Left kidney (tissue), 8 donors: ENCODE data around the gene KIF18A. TPM values are rescaled to one million over a fixed set of nuclear protein-coding genes. Genes with fewer than 3 reads are reported as not detected.
A peak's percentile ranks its signal among the peaks of the same experiment; 100 is the strongest.
"Not testable (repeated sequence)": the region's sequence is repeated elsewhere in the genome, so short reads cannot be mapped to it uniquely, and the experiment has no call there.

ENCODE experiments used
- DNase-seq: peaks from one replicate; pipeline ENCODE4 v3.0.0-alpha.2; 2013
- long read RNA-seq, 8 donors: transcript quantifications; one replicate each; lab custom pipeline, GENCODE V29; 2026
- polyA plus RNA-seq: library from polyadenylated mRNA; unstranded; fragments of 120-200 nt; gene quantifications from one replicate; pipeline ENCODE4 v1.2.1, GENCODE V29; 2013; ENCODE audit not compliant: insufficient read length

KIF18A gene
- 17.8 TPM for polyA plus RNA-seq
- long read RNA-seq, donor 1, partial matches to known transcripts, result 0 of 2 reads
- long read RNA-seq, donor 1, other reads (novel, unspliced or antisense), result 0 of 2 reads
- long read RNA-seq, donor 2, partial matches to known transcripts, result 0 of 2 reads
- long read RNA-seq, donor 2, other reads (novel, unspliced or antisense), result 0 of 2 reads
- long read RNA-seq, donor 3, partial matches to known transcripts, result 0 of 2 reads
- long read RNA-seq, donor 3, other reads (novel, unspliced or antisense), result 0 of 2 reads
- long read RNA-seq, donor 4, result 0 reads
- long read RNA-seq, donor 5, partial matches to known transcripts, result 0 of 4 reads
- long read RNA-seq, donor 5, other reads (novel, unspliced or antisense), result 0 of 4 reads
- long read RNA-seq, donor 6, result 0 reads
- long read RNA-seq, donor 7, result 0 reads
- long read RNA-seq, donor 8, result 0 reads

DNA sequence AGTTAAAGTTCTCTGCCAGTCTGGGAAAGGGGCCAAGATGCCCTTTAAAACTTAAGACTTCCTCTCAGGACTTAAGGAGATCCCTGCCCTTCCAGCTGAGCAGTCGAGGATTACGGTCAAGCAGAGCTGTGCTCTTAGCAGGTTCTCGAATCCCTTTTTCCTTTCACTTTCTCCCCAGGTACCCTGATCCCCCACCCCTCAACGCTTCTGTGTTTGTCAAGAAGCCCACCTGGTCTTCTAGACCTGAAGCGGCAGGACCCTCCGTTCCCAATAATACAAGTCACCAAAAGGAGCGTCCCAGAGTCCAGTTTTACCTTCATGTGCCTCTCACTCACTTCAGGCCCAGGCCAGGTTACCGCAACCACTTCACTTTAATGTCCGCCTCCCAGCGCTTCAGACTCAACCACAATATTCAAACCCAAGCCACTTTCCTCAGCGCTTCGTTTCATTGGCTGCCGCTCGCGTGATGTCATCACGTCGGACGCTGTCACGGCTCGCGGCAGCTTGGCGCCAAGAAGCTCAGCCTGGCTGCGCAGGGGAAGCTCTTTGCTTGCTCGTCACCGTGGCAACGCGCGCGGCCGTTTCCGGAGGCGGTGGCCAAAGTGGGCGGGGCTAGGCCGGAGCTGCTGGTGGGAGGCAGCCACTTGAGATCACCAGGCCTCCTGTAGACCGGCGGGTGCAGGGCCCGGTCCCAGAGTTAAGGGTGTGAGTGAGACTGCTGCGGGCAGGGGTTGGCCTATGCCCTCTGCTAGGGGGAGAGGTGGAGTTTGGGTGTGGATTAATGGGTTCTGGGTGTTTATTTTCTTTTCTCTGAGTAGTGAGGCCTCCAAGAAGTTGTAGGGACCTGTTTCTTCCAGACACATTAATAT lies at the start of gene KIF18A, which contains the start of gene METTL15:
Gene KIF18A (minus strand): TSS at position 407 of the 869 bp plus-strand sequence. CDS start 10,209 bp downstream, outside the sequence.
Gene METTL15 (plus strand): TSS at position 639 of the 869 bp plus-strand sequence. CDS start 4,947 bp downstream, outside the sequence.
- DNase-seq, result peak; percentile 98

DNA sequence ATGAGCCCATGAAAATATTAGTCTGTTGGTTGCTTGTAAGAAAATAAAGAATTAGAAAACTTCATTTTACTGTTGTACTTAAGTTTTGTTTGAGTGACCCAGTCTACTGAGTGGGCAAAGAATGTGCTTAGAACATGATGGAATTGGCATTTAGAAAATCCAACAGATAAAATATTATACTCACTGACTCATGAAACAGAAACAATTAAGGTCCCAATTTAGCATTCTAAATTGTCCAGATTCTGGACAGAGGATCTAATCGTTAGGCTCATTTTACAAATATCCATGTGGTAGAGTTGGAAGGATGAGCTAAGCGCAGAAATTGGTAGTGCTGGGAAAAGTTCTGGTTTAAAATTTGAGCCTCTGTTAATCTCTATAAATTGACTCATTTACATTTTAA lies 45.6 kb upstream of the KIF18A start:
- DNase-seq, result no peak

DNA sequence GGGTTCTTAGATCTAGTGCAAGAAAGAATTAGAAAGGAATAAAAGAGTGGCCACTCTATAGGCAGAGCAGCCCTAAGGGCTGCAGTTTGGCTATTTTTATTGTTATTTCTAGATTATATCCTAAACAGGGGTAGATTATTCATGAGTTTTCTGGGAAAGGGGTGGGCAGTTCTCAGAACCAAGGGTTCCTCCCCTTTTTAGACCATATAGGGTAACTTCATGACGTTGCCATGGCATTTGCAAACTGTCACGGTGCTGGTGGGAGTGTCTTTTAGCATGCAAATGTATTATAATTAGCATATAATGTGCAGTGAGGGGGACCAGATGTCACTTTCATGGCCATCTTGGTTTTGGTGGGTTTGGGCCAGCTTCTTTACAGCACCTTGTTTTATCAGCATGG lies 44.8 kb upstream of the KIF18A start:
- no peak for DNase-seq

DNA sequence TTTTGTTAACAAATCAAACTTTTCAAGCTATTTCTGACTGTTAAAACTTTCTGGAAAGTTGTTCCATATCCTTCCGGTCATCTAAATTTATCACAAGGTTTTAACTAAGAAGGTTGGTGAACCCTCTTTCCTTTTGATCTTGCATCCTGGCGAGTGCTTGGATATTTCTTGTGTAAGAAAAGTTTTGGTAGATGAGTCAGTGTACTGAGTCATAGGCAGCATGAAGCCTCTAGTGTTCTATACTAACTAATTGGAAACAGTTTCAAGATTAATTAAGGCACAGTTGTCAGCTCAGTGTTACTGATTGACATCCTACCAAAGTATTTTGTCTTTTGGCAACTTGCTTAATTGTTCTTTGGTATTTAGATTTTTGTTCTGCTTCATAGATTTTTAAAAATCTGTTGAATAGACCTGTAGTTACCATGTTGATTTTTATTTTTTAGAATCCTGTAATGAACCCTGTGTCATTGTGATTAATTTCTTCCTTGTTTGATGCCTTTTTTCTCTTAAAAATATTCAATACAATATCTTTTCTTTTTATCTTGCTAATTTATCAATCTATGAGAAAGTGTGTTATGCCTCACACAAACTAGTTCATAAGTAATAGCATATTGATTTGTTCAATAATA lies 38.3 kb upstream of the KIF18A start:
- no peak for DNase-seq

DNA sequence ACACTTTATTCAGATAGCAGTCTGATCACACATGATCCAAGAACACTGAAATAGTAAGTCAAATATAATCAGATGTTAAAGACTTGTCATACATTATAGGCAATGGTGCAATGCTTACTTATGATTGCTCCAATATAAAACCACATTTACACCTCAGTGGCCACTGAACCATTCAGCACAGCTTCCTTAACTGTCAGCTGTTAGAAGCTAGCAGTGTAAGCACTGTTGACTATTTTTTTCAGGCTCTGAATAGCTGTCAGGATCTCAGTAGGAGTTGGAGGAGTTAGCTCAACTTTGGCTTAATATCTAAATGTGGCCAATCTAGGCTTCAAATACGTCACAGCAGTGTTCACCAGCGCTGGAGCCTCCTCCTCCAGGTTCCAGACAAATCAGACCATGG lies 36.9 kb upstream of the KIF18A start:
- DNase-seq, result no peak

DNA sequence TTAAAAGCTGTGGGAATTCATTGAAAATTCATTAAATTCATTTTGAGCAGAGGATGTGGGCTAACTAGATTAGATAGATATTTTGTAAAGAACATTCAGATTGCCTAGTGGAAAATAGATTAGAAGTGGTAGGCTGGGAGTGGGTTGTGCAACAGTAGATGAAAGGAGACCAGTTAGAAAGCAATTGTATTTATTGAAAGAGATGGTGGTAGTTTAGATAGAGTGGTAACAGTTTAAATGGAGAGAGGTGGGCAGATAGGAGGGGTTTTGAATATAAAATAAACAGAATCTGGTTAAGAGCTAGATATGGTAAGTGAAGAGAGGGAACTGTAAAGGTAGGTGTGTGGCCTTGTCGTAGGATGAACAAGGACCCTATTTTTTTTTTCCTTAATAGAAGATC lies 34.8 kb upstream of the KIF18A start:
- no peak for DNase-seq

DNA sequence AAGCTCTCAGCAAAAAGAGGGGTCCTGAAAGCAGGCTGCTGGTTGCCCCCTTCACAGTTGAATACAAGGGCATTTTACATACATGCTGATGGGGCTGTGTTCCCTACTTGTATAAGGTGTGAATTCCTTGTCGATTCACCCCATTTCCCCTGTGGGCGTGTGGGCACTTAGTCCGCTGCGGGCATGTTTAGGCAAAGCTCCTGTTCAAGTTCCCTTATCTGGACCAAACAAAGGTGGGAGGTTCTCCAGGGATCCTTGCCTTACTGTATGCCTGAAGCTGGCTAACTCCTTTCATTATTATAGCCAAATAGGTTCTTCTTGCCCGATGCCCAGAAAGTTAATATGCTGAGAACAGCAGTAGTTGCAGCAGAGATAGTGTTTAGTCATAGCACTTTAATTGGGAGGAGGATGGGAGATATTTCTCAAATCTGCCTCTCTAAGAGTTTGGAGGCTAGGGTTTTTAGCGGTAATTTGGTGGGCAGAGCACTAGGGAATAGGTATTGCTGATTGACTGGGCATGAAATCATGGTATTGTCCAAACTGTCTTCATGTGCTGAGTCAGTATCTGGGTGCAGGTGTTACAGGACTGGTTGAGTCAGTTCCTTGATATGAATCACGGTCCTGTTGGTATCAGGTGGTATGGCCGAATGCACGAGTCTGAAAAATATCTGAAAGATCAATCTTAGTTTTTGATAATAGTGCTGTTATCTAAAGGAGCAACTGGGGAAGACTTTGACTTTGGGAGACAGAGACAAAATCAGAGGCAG lies 32.9 kb upstream of the KIF18A start:
- no peak for DNase-seq

DNA sequence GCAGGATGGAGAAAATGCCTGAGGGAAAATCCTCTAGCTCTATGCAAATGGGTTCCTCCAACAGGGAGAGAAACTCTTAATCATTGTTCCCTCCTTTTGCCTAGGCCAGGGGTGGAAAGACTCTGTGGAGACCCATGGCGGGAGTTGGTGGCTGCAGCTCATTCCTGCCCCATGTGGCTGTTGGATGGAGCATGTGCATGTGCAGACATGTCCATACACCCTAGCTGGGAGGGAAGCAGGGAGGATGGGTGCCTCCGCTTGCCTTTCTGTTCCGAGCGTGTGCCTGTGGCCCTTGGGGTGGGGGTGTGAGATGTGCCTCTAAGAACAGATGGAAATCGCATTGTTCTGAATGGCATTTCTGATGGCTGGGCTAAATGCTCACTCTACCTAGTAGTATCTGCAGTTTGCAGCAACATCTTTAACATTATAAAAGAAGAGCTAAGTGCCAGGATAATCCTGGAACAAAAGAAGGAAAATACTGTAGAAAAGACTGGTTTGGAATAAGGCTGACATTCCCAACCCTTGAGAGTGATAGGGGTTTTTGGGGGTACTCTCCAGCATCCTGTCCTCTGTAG lies 32.0 kb upstream of the KIF18A start:
- no peak for DNase-seq

DNA sequence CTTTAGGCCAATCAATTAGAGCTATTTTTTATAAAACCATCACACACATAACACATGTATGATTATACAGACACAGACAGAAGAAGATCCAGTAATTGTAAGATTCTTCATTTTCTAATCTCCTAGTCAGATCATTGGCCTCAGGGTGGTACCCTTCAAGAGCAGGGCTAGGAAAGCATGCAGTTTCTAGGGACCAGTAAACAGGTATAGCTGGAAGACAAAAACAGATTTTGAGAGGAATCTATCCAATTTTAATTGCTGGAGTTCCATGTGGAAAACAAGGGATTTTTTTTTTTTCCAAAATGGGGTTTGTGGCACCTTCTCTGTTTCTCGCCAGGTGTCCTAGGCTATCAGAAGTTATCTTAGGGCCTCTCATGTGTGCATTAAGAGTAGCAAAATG lies 29.9 kb upstream of the KIF18A start:
- DNase-seq, result no peak

DNA sequence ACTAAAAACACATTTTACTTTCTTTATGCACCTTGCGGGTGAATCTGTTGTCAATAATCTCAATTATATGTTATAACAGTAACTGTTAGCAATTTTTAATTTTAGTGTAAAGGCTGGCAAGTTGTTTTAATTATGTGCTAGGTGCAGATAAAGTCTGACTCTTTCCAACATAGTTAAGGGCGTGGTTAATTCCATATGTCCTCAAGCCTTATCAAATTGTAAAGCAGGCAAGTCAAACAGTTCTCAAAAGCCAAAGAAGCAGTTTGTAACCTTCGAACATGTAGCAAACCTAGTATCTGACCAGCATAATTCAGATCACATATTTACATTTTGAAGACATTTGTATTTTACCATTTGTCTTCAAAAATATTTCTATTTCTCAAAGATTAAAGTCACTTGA lies 29.4 kb upstream of the KIF18A start:
- DNase-seq, result no peak

DNA sequence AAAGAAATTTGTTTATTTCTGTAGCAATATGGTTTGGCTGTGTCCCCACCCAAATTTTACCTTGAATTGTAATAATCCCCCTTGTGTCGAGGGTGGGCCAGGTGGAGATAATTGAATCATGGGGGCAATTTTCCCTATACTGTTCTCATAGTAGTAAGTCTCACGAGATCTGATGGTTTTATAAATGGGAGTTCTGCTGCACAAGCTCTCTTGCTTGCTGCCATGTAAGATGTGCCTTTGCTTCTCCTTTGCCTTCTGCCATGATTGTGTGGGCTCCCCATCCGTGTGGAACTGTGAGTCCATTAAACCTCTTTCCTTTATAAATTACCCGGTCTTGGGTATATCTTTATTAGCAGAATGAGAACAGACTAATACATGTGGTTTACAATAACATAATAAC lies 28.2 kb upstream of the KIF18A start:
- not testable (repeated sequence) for DNase-seq

DNA sequence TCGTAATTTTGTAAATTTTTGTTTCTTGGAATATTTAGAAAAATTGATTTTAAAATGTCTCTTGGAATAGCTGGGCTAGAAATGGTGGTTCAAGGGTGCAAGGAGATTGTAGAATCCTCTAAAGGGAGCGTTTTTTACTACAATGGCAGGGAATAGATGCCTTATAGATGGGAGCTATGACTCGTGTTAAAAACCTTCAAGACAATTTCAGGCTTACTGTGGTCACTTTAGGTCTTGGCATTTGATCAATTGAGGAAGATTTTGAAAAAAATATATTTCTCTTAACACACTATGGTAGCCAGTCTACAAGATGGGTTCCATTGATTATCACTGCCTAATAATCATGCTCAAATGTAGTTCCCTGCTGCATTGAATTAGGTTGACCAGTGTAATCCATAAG lies 25.2 kb upstream of the KIF18A start:
- no peak for DNase-seq

DNA sequence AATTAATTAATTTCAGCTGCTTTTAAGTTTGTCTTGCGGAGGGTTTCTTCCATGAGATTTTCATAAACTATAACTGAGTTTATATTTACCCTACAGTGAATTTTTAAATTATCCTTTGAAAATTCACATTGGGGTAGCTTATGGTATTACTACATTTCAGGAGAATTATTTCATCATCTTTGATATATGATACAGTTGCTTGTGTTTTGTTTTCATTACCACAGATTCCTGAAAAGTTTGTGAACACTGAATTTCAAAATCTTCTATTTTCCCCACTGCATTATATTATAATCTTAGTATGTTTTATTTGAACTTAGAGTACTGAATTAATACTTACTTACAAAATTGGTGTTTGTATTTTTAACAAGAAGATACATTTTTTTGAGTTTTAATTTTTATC lies 24.6 kb upstream of the KIF18A start:
- no peak for DNase-seq

DNA sequence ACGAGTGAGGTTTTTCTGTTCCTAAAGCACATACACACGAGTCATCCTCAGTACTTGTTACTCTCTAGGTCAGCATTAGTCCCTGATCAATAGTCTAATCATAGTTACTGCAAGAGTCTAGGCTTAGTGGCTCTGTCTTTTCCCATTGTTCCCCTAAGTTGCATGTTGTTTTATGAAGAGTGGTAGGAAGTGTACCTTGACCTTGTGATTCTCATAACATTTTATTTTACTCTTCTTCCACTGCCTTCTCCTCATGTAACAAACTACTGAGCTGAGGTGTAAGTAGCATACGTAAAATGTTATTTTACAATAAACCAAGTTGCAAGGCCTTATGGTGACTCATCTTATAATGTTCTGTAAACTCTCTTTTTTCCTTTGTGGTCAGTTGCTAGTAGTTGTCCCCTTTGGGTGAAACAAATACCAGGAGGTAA lies 15.2 kb upstream of the KIF18A start:
- DNase-seq, result no peak

DNA sequence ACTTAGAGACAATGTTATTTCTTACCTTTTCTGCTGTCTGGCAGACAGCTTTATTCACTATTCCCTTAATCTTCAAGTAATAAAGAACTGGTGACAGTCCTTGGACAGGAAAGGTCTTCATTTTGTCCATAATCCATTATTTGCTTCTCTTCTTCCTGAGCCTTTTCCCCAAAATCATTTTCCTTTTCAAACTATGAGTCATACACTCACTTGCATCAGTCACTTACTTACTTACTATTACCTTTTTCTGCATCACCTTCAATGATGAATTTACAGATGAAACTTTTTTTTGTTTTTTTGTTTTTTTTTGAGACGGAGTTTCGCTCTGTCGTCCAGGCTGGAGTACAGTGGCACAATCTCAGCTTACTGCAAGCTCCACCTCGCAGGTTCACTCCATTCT lies 9.8 kb upstream of the KIF18A start:
- no peak for DNase-seq

DNA sequence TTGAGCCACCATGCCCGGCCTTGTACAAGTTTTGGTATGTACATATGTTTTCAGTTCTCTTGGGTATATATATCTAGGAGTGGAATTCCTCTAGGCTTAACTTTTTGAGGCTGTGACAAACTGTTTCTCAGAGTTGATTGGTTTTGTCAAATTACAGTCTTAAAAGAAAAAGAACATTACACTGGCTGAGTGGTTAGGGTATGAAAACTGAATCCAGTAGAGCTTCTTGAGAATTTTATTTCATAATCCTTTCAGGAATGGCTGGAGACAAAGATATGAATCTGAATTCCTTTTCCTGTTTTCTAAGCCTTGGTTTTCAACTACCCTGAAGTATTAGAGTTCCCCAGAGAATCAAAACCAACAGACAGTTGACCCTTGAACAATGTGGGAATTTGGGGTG lies 6.8 kb upstream of the KIF18A start:
- no peak for DNase-seq

DNA sequence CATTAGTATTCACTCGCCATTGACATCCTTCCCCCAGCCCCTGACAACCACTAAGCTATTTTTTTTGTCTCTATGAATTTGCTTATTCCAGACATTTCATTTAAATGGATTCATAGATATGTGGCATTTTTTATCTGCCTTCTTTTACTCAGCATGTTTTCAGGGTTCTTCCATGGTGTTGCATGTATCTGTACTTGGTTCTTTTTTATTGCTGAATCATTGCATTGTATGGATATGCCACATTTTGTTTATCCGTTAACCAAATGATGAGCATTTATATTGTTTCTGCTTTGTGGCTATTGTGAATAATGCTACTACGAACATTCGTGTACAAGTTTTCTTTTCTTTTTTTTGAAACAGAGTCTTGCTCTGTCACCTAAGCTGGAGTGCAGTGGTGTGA lies 6.2 kb upstream of the KIF18A start:
- no peak for DNase-seq

DNA sequence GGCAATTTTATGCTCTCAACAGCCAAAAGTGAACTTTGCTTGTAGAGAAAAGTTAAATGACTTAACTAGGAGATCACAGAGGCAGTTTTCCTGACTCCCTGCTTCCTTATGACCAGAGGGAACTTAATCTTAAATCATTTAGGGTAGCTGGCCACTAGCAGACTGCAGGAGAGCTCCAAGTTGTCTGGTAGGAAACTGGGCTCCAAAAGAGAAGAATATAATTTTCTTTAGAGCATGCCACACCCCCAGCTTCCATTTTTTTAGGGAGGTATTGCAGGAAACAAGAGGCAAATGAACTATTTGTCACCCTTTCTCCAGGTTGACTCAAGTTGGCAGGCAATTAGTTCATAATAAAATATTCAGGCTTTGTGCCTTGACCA lies 2.9 kb upstream of the KIF18A start:
- no peak for DNase-seq

DNA sequence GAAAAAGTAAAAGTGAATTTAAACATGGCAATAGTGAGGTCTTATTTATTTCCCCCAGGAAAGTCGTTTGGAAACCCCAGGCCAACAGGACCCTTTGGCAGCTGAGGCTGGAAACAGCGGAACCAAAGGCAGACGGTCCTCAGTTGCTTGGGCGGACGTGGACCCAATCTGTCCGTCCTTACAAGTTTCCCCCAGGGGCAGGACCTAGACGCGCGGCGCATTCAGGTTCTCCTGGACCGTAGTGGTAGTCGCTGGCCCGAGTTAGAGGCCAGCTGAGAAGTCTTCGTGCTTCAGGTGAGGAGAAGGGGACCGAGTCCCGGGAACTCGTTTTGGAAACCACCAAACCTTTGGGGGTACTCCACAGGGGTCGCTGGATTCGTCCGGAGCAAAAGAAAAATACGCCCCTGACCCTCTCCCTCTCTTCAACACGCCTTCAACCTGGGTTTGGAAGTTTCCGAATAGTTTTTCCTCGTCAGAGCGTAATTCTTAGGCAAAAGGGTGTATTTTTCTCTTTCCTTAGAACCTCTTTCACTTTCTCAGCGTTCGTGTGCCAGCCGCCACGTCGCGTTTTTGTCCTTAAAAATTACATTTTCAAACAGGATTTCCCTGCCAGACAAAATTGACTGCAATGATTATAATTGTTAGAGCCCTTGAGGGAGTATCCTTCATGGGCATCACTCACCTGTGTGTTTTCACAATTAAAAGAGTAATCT lies 2.3 kb upstream of the KIF18A start:
- DNase-seq, result peak; percentile 72

DNA sequence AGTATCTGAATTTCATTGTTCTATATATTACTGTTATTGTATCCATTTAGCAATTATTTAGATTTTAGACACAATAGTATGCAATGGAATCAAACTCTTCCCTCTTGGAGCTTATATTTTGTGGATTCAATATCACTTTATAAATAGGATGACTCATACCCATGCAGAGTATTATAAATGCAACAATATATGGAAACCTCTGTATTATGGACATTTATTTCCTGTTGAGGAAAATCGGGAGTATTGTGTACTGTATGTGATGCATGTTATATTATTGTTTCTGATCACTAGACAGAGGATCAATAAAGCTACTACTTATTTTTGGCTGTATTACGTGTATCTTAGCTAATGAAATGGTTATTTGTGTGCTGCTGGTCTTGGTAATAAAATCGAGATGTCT lies 1.0 kb upstream of the KIF18A start:
- no peak for DNase-seq
